Upper lobe of left lung (tissue), 6 donors: ENCODE results near the gene ACAN. TPM values are rescaled to one million over a fixed set of nuclear protein-coding genes. Genes with fewer than 3 reads are reported as not detected.

Experiments used
- ATAC-seq, 2 donors: fragments of 200-7000 bp; cut with Tn5 transposase; one replicate each; pipeline ENCODE4 v1.9.1; 2022; ENCODE audit warnings: mild to moderate bottlenecking in 2 of 2, moderate library complexity in 2 of 2; ENCODE audit not compliant: low FRiP score in 2 of 2
- DNase-seq, 2 donors: peaks; one replicate each; pipeline ENCODE4 v3.0.0-alpha.2; 2019 to 2020
- H3K27ac ChIP-seq, 4 donors: fragments of 200-600 bp; sonication (generic); one replicate each; pipeline ENCODE4 v1.5.1; 2016 to 2019
- H3K27me3 ChIP-seq, 4 donors: fragments of 200-600 bp; sonication (generic); one replicate each; pipeline ENCODE4 v1.5.1; 2017 to 2019
- H3K36me3 ChIP-seq, 4 donors: fragments of 200-600 bp; sonication (generic); one replicate each; pipeline ENCODE4 v1.5.1; 2016 to 2019
- H3K4me1 ChIP-seq, 4 donors: fragments of 200-600 bp; sonication (generic); one replicate each; pipeline ENCODE4 v1.5.1; 2018 to 2019
- H3K4me3 ChIP-seq, 4 donors: fragments of 200-600 bp; sonication (generic); one replicate each; pipeline ENCODE4 v1.5.1; 2017 to 2019; ENCODE audit warnings: mild to moderate bottlenecking in 2 of 4, moderate library complexity in 1 of 4
- H3K9me3 ChIP-seq, 4 donors: fragments of 200-600 bp; sonication (generic); one replicate each; pipeline ENCODE4 v1.5.1; 2018 to 2019
- CTCF ChIP-seq, 6 experiments: fragments of 450-650 bp in 4 of 6; fragments of 200-600 bp in 2 of 6; sonication (generic) in 2 of 6; IDR thresholded peaks; one replicate each; pipeline ENCODE4 v1.5.1; 2016 to 2019; ENCODE audit warnings: antibody characterized with exemption in 6 of 6
- EP300 ChIP-seq, 4 donors: sonication (generic); formaldehyde crosslinking; IDR thresholded peaks; one replicate each; pipeline ENCODE4 v1.5.1; 2017; ENCODE audit warnings: antibody characterized with exemption in 4 of 4, control low read depth in 2 of 4
- POLR2A ChIP-seq, 4 donors: fragments of 450-650 bp; IDR thresholded peaks; one replicate each; pipeline ENCODE4 v1.5.1; 2016 to 2017; ENCODE audit warnings: antibody characterized with exemption in 4 of 4, mild to moderate bottlenecking in 2 of 4
- POLR2AphosphoS5 ChIP-seq, 2 donors: sonication (generic); formaldehyde crosslinking; IDR thresholded peaks; one replicate each; pipeline ENCODE4 v1.5.1; 2017; ENCODE audit warnings: antibody characterized with exemption in 2 of 2
- WGBS, 2 donors: methylation state at CpG; one replicate each; pipeline ENCODE4 v1.1.5; 2017 to 2018; 5-methylcytosine and 5-hydroxymethylcytosine counted together
- total RNA-seq, 6 donors: library from RNA; depleted of rRNA in 4 of 6; stranded (reverse); fragments of >200 nt in 4 of 6; gene quantifications; one replicate each; pipeline versions ENCODE4 v1.1.0 to v1.2.1, GENCODE V29; 2016 to 2021
- donor health status: DM: no; HTN: no; CAD: no; lungs with moderate emphysema.
- donor health status: DM: no; HTN: yes; CAD: no; lungs with severe emphysema.

The ACAN gene
- total RNA-seq, 6 donors from 2014 or later = 0.24 to 1.6 (median 0.46) TPM; not detected in 3

GRCh38 chr15:88902221-88902835 is 99.1 kb downstream of the ACAN start:
- 66 to 87% methylated on average over 4 to 6 of the region's 6 CpGs for WGBS, 2 donors
- TF ChIP-seq POLR2AphosphoS5 (IDR thresholded peaks at IDR 0.05) (no peak), EP300 (IDR thresholded peaks at IDR 0.05) (no peak), POLR2A (IDR thresholded peaks at IDR 0.05) (no peak), CTCF (IDR thresholded peaks at IDR 0.05) (no peak)
- no peak overlapping the region for H3K27ac ChIP-seq
- no peaks in the 10 kb centered on the region for H3K9me3 ChIP-seq
- no peak for DNase-seq
- H3K36me3 ChIP-seq = peaks cover 0 to 64% (median 18%) of the 10 kb centered on the region in 4 donors
- no peaks in the 10 kb centered on the region for H3K27me3 ChIP-seq
- no peak for ATAC-seq
- H3K4me3 ChIP-seq = no peak overlapping the region
- H3K4me1 ChIP-seq = peaks cover 8 to 12% (median 12%) of the 10 kb centered on the region in 4 donors

GRCh38 chr15:88902846-88903245 is 99.6 kb downstream of the ACAN start:
- TF ChIP-seq CTCF (IDR thresholded peaks at IDR 0.05) (no peak), POLR2AphosphoS5 (IDR thresholded peaks at IDR 0.05) (no peak), EP300 (IDR thresholded peaks at IDR 0.05) (no peak), POLR2A (IDR thresholded peaks at IDR 0.05) (no peak)
- Histone ChIP-seq H3K27me3 (no peaks in the 10 kb centered on the region), H3K9me3 (no peaks in the 10 kb centered on the region), H3K36me3 (peaks cover 0 to 66% (median 18%) of the 10 kb centered on the region in 4 donors), H3K27ac (no peak overlapping the region), H3K4me1 (peaks cover 4 to 7% (median 7%) of the 10 kb centered on the region in 4 donors), H3K4me3 (no peak overlapping the region)
- ATAC-seq = no peak
- DNase-seq = no peak
- 92 to 100% methylated on average over 2 of the region's 2 CpGs for WGBS, 2 donors

GRCh38 chr15:88904257-88904623 is 101.0 kb downstream of the ACAN start:
- no peak for ATAC-seq
- DNase-seq = no peak
- H3K36me3 ChIP-seq = peaks cover 0 to 75% (median 23%) of the 10 kb centered on the region in 4 donors
- peaks cover 4 to 12% (median 7%) of the 10 kb centered on the region in 4 donors for H3K4me1 ChIP-seq
- 75 to 87% methylated on average over 2 of the region's 2 CpGs for WGBS, 2 donors
- TF ChIP-seq POLR2AphosphoS5 (IDR thresholded peaks at IDR 0.05) (no peak), EP300 (IDR thresholded peaks at IDR 0.05) (no peak), POLR2A (IDR thresholded peaks at IDR 0.05) (no peak), CTCF (IDR thresholded peaks at IDR 0.05) (no peak)
- no peaks in the 10 kb centered on the region for H3K9me3 ChIP-seq
- H3K27ac ChIP-seq = no peak overlapping the region
- H3K27me3 ChIP-seq = no peaks in the 10 kb centered on the region
- H3K4me3 ChIP-seq = no peak overlapping the region

- no peaks in the 10 kb centered on the region for H3K9me3 ChIP-seq
- no peaks in the 10 kb centered on the region for H3K27me3 ChIP-seq
- peaks cover 4 to 15% (median 7%) of the 10 kb centered on the region in 4 donors for H3K4me1 ChIP-seq
- peaks cover 0 to 77% (median 24%) of the 10 kb centered on the region in 4 donors for H3K36me3 ChIP-seq
- ATAC-seq (peak; percentile 77 to 91), DNase-seq (peak in 1 of 2 donors; percentile 76)
- WGBS, 2 donors = 35 to 44% methylated on average over 8 to 10 of the region's 10 CpGs
- TF ChIP-seq EP300 (IDR thresholded peaks at IDR 0.05) (no peak), CTCF (IDR thresholded peaks at IDR 0.05) (peak; percentile 92 to 96 (median 94)), POLR2A (IDR thresholded peaks at IDR 0.05) (no peak), POLR2AphosphoS5 (IDR thresholded peaks at IDR 0.05) (no peak)
- H3K27ac ChIP-seq = no peak overlapping the region
- H3K4me3 ChIP-seq = no peak overlapping the region
These were observed 101.5 kb downstream of the ACAN start for GRCh38 chr15:88904624-88905327.
